WI38 (cell line): ENCODE results near the gene WT1.

ENCODE experiments used
- H3K4me3 ChIP-seq: 2 replicates; pipeline ENCODE4 v1.5.1; 2011; ENCODE audit warnings: low read depth, mild to moderate bottlenecking, control low read depth, low read length
- TF ChIP-seq, protein P1 (sequence below): IDR thresholded peaks from 2 replicates; pipeline ENCODE4 v1.5.1; 2012; ENCODE audit warnings: low read depth, mild to moderate bottlenecking, control low read depth, low read length

The WT1 gene

DNA sequence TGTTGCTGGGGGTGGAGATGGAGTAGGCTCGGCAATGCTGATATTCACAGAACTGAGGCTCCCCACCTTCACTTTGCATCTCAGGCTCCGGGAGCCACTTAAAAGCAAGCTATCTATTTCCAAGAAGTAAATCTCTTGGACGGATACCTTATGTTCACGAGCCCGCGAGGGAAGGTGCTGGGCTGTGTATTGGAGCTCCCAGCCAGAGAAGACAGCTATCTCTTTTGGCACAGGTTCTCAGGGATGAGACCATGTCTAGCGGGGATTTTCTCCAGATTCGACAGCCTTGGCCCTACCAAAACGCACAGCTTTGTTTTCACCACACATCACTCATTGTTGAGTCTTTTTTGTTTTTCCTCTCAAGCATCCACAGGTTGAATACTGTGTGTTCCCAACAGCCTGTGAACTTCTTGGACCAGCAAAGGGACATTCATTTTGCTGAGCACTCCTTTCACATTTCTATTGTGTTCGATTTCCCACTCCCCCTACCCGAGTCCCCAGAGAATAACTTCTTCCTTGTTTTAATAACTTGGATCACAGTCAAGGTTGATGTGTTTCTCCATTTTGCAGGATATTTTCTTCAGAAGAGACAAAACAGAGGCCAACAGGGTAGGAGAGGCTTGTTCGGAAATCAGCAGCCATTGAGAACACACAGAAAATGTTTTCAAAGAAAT, 23.3 kb downstream of the WT1 start:
- TF ChIP-seq, protein P1, sequence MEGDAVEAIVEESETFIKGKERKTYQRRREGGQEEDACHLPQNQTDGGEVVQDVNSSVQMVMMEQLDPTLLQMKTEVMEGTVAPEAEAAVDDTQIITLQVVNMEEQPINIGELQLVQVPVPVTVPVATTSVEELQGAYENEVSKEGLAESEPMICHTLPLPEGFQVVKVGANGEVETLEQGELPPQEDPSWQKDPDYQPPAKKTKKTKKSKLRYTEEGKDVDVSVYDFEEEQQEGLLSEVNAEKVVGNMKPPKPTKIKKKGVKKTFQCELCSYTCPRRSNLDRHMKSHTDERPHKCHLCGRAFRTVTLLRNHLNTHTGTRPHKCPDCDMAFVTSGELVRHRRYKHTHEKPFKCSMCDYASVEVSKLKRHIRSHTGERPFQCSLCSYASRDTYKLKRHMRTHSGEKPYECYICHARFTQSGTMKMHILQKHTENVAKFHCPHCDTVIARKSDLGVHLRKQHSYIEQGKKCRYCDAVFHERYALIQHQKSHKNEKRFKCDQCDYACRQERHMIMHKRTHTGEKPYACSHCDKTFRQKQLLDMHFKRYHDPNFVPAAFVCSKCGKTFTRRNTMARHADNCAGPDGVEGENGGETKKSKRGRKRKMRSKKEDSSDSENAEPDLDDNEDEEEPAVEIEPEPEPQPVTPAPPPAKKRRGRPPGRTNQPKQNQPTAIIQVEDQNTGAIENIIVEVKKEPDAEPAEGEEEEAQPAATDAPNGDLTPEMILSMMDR, result no peak

DNA sequence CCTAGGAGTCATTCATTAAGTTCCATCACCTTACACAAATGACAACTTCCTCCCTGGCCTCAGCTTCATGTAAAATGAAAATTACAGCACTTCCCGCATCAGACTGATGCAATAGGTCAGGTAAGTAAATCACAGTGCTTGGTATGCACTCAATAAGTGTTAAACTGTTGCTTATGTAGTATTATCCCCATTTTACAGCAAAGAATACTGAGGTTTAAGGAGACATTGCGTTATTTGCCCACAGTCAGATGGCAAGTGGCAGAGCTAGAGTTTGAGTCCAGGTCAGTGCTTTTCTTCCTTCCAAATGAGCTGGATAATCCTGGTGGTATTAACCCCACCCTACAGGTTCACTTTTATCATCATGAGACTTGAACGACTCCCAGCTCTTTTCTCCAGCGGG, 29.7 kb downstream of the WT1 start:
- TF ChIP-seq, protein P1, result no peak

More for the DNA sequence above, 23.3 kb downstream of the WT1 start:
- H3K4me3 ChIP-seq, result no peak overlapping the region

DNA sequence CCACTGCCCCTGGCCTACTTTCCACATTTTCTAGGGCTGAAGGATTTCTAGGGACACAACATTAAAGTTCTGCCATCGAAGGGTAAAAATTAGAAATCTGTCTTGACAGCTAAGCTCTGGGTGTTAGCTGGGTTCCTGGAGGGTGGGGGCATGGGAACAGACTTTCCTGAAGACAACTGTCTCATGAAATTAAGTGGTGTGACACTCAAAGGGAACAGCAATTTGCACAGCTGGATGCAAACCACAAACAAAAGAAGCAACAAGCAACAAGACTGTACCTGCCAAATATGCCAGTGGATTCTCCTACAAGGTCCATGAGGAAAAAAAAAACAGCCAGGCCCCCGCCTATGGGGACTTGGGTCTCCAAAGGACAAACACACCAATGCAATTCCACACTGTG, 32.5 kb downstream of the WT1 start:
- H3K4me3 ChIP-seq, result no peak overlapping the region
- TF ChIP-seq, protein P1, result no peak

More for the DNA sequence above, 29.7 kb downstream of the WT1 start:
- H3K4me3 ChIP-seq, result no peak overlapping the region

DNA sequence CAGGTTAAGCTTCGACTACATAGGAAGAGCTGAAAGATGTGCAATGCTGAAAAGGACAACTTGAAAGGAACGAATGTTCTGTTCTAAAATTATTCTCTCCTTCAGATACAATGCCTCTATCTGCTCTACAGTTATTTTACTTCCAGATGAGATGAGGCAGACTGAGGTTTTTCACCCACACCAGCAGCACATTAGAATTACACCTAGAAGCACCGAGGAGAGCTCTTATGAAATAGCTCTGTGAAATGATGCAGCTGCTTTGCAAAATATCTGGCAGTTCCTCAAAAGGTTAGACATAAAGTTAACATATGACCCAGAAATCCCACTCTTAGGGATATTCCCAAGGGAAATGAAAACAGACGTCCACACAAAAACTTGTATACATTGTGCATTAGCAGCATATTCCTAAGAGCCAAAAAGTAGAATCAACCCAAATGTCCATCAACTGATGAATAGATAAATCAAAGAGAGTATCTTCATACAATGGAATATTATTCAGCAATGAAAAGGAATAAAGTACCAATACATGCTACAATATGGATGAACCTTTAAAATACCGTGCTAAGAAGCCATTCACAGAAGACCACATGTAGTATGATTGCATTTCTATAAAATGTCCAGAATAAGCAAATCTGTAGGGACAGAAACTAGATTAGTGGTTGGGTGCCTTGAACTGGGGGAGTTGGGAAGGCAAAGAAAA, 34.5 kb downstream of the WT1 start:
- TF ChIP-seq, protein P1, result no peak
- H3K4me3 ChIP-seq, result no peak overlapping the region

DNA sequence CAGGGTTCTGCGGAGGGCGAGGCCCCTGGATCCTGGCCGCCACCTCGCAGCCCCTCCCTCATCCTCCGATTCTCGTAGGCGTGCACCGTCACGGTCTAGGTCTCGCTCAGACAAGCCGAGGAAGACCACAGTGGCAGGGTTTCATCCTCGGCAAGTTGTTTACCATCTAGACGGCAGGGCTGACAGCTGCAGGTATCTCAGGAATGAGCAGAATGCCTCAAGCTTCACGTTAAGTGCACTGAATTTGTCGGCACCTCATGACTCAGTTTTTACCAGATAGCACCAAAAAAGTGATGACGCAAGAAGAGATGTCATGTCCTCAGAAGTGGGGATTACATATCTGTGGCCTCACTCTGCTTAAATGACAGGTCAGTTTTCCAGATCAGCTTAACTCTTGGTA, 35.1 kb downstream of the WT1 start:
- no peak overlapping the region for H3K4me3 ChIP-seq
- TF ChIP-seq, protein P1, result no peak

DNA sequence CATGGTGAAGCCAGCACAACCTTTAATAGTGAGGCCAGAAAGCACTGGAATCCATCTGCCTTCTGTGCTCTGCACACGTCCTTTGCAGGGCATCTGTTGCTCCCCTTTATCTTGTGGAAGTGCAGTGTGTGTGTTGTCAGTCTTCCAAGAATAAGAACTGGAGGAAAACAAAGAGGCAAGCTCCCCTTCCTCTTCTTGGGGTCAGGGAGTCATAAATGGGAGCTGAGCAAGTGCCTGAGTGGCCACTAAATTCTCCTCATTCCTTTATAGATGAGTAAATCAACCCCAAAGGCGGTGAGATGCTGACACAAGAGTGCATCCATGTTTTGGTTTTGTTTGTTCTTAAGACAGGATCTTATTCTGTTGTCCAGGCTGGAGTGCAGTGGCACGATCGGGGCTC, 38.3 kb downstream of the WT1 start:
- TF ChIP-seq, protein P1, result no peak
- H3K4me3 ChIP-seq, result no peak overlapping the region

DNA sequence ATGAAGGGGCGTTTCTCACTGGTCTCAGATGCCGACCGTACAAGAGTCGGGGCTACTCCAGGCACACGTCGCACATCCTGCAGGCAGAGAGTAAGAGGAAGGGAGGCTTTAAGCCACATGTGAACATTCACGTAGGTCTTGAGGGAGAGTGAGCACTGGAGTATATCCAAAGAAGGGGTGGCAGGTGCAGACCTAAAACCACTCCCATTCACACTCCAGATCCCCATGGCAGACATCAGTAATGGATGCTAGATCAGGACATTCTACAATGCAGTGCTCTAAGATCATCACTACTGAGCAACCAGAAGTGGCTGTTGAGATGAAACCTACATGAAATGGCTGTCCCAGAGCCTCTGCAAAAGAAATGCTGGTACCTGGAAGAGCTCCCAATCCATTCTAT, 39.0 kb downstream of the WT1 start:
- TF ChIP-seq, protein P1, result no peak
- no peak overlapping the region for H3K4me3 ChIP-seq
